HTERT RPE-1 (cell line): ENCODE measurements around the gene RABL2B.

ENCODE experiments used
- in situ Hi-C: fragments of 300-500 bp; cut with MboI; formaldehyde crosslinking; loops from 4 replicates; pipeline ENCODE4 v1.14.3; 2020; ENCODE audit warnings: low sequenced_read_pairs

RABL2B gene

DNA sequence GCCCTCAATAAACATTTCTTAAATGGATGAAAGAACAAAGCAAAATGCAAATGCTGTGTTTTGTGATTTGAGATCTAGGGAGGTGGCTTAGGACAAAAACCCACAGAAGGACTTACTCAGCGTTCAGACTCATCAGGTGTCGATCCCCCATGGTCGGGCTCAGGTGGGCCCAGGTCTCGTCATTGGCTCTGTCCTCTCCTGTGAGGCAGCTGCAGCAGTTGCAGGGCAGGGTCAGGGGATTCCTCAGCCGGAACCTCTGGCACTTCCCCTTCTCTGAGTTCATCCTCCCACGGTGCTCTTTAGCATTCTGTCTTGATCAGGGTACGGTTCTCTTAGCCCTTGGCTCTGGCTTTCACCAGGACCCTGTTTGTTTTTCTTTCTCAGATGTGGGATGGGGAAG, 59.4 kb downstream of the RABL2B start:
- in situ Hi-C loops = no loop called here

DNA sequence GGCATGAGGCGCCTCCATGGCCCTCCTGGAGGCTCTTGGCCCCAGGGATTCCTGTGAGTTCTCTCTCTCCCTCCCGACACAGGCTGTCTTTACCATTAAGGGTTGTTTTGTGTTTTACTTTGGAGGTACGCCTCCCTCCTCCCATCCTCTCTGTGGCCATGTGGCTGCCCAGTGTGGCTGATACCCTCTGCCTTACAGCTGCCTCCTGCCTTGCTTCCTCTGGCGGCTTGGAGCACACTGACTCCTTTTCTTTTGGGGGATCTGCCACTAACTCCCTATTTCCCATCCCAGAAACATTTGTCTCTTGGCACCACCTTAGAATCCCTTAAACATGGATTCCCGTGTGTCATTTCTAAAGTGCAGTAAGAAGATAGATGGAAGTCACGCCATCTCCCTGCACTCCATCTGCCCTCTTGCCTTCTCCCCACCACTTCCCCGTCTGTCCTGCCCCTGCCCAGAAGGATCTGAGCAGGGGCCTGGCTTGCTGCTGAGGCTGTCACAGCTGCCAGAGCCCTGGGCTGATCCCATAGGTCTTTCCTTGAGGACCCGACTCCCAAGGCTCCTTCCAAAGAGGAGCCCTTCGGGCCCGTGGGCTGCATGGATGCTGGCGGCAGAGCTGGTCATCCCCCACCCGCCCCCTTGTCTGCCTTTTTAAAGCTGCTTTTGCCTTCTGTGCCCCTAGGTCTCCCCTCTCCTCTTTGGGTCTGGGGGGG, 60.6 kb downstream of the RABL2B start:
- in situ Hi-C loops = no loop called here

DNA sequence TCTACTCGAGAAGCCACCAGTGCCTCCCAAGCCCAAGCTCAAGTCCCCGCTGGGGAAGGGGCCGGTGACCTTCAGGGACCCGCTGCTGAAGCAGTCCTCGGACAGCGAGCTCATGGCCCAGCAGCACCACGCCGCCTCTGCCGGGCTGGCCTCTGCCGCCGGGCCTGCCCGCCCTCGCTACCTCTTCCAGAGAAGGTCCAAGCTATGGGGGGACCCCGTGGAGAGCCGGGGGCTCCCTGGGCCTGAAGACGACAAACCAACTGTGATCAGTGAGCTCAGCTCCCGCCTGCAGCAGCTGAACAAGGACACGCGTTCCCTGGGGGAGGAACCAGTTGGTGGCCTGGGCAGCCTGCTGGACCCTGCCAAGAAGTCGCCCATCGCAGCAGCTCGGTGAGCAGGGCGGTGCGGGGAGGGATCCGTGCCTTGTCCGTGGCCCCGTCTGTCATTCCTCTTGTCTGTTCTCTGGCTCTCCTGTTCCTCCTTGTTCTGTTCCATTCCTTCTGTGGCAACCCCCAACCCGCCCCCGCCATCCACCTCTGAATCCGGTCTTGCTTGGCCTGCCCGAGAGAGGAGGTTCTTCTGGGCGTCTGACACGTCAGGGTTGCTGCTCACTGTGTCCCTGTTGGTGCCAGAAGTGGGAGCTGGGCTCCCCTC, 61.3 kb downstream of the RABL2B start:
- in situ Hi-C loops = no loop called here

DNA sequence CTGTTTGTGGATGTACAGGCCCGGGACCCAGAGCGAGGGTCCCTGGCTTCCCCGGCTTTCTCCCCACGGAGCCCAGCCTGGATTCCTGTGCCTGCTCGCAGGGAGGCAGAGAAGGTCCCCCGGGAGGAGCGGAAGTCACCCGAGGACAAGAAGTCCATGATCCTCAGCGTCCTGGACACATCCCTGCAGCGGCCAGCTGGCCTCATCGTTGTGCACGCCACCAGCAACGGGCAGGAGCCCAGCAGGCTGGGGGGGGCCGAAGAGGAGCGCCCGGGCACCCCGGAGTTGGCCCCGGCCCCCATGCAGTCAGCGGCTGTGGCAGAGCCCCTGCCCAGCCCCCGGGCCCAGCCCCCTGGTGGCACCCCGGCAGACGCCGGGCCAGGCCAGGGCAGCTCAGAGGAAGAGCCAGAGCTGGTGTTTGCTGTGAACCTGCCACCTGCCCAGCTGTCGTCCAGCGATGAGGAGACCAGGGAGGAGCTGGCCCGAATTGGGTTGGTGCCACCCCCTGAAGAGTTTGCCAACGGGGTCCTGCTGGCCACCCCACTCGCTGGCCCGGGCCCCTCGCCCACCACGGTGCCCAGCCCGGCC, 62.1 kb downstream of the RABL2B start:
- in situ Hi-C loops = no loop called here

DNA sequence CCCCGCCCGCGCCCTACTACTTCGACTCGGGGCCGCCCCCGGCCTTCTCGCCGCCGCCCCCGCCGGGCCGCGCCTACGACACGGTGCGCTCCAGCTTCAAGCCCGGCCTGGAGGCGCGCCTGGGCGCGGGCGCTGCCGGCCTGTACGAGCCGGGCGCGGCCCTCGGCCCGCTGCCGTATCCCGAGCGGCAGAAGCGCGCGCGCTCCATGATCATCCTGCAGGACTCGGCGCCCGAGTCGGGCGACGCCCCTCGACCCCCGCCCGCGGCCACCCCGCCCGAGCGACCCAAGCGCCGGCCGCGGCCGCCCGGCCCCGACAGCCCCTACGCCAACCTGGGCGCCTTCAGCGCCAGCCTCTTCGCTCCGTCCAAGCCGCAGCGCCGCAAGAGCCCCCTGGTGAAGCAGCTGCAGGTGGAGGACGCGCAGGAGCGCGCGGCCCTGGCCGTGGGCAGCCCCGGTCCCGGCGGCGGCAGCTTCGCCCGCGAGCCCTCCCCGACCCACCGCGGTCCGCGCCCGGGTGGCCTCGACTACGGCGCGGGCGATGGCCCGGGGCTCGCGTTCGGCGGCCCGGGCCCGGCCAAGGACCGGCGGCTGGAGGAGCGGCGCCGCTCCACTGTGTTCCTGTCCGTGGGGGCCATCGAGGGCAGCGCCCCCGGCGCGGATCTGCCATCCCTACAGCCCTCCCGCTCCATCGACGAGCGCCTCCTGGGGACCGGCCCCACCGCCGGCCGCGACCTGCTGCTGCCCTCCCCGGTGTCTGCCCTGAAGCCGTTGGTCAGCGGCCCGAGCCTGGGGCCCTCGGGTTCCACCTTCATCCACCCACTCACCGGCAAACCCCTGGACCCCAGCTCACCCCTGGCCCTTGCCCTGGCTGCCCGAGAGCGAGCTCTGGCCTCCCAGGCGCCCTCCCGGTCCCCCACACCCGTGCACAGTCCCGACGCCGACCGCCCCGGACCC, 62.9 kb downstream of the RABL2B start:
- in situ Hi-C loops = no loop called here

DNA sequence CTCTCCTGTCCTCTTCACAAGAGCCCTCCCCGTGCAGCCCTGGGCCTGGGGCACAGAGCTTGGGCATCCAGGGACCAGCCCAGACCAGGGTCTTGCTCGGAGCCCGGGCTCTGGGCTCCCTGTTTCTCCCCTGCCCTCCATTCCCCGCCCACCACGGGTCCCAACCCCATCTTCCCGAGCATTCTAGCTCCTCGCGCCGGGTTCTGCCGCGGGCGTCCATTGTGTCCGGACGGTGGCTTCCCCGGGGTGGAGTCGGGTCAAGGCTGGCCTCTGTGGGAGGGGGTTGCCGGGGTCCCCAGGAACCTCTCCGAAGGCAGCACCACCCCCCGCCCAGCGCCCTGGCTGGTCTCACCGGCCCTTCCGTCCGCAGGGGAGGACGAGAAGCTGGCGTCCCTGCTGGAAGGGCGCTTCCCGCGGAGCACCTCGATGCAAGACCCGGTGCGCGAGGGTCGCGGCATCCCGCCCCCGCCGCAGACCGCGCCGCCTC, 63.6 kb downstream of the RABL2B start:
- in situ Hi-C loops = no loop called here

DNA sequence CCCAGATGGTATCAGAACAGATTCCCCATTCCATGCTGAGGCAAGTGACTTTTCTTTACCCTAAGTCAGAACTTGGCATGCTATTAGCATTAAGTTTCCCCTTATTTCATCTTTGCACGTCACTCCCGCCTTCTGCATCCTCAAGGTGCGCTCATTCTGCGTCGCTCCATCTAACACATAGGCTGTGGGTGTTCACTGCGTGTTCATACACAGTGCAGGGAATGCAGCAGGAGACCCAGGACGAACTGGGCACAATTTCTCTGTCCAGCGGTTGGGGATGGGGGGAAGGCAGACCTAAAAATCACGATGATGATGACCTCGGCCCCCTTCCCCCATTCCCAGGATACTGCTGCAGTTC, 65.1 kb downstream of the RABL2B start:
- in situ Hi-C loops = no loop called here

DNA sequence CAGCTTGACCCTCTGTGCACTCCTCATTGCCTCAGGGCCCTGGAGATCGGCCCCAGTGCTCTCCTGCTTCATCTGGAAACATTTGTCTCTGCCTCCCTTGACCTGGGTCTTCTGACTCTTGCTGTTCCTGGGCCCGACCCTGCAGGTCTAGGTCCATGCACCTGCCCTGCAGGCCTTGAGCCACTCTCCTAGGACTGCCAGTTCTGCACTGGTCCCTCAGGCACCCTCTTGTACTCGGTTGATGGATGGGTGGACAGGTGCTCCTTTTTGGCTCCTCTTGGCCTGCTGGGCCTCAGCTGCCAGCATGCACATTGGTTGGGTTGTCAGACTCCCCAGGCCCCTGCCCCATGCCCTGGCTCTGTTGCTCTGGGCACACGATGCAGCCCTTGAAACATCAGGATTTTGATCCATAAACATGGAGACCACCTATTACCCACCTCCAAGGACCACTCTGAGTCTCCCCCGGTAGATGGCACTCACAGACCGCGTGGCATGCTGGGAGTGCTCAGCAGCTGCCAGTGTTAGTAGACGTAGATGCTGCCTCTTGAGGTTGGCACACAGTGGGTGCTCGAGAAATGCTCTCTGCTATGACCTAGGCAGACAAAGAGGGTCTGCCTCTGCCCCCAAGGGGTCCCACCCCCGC, 65.6 kb downstream of the RABL2B start:
- in situ Hi-C loops = no loop called here
